ENCODE data around the gene KRTAP10-7. TPM values are rescaled to one million over a fixed set of nuclear protein-coding genes. Genes with fewer than 3 reads are reported as not detected.
"Not testable (repeated sequence)": the region's sequence is repeated elsewhere in the genome, so short reads cannot be mapped to it uniquely, and the experiment has no call there.

The KRTAP10-7 gene
- total RNA-seq, 4 donors from 2014 or later = not detected

DNA sequence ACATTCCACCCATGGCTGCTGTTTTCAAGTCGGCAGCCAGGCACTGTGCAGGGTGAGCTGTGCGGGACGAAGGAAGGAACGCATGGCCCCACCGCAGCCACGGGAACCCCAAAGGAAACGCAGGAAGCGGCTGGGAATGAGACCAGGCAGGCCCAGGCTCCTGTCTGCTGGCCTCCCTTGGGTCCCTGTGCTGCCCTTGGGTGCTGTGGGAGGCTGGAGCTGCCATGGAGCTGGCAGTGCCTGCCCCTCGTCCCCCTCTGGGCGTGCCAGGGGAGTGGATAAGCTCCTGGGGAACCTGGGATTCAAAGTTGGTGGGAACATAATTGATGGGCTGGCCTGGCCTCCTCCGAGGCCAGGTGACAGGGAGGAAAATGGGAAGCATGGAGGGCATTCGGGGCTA, 32.1 kb upstream of the KRTAP10-7 start:
- DNase-seq (ENCODE audit: low spot score) = no peak
- ATAC-seq (ENCODE audit: low FRiP score) = no peak
- TF ChIP-seq, protein P1, sequence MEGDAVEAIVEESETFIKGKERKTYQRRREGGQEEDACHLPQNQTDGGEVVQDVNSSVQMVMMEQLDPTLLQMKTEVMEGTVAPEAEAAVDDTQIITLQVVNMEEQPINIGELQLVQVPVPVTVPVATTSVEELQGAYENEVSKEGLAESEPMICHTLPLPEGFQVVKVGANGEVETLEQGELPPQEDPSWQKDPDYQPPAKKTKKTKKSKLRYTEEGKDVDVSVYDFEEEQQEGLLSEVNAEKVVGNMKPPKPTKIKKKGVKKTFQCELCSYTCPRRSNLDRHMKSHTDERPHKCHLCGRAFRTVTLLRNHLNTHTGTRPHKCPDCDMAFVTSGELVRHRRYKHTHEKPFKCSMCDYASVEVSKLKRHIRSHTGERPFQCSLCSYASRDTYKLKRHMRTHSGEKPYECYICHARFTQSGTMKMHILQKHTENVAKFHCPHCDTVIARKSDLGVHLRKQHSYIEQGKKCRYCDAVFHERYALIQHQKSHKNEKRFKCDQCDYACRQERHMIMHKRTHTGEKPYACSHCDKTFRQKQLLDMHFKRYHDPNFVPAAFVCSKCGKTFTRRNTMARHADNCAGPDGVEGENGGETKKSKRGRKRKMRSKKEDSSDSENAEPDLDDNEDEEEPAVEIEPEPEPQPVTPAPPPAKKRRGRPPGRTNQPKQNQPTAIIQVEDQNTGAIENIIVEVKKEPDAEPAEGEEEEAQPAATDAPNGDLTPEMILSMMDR (IDR thresholded peaks at IDR 0.05) = no peak

DNA sequence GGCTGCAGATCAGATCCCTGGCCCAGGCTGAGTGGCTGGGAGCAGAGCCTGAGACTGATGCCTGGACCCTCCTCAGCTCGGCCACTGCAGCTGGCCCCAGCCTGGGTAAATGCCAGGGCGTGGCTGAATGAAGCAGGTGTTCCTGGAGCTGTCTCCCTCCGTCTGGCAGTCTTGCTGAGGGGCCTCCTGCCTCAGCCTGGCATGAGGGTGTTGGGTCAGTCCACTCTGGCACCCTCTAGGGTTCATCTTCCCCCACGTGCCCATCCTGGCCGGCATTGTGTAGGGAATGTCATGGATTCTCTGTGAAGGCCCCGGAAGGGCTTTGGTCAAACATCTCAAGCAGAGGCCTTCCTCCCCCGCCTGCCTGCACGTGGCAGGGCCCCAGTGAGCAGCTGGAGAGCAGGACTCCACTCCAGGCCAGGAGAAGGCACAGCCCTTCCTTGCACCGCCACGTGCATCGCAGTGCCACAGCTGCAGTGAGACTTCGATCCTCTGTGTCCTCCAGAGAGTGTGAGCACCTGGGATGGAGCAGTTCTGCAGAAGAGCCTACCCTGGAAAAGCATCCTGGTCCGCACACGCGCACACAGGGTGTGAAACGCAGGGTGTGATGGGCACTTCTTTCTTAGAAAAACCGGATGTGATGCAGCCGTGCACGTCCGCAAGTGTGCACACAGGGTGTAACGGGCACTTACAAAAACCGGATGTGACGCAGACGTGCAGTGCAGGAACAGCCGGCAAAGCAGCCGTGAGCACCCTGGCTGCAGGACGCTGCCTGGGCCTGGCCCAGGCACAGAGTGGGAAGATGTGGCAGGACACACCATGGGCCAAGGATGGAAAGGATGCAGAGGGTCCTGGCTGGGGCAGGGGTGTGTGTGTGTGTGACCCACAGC, 31.5 kb upstream of the KRTAP10-7 start:
- no peak for ATAC-seq (ENCODE audit: low FRiP score)
- no peak for DNase-seq (ENCODE audit: low spot score)
- TF ChIP-seq, protein P1 (IDR thresholded peaks at IDR 0.05) = no peak

DNA sequence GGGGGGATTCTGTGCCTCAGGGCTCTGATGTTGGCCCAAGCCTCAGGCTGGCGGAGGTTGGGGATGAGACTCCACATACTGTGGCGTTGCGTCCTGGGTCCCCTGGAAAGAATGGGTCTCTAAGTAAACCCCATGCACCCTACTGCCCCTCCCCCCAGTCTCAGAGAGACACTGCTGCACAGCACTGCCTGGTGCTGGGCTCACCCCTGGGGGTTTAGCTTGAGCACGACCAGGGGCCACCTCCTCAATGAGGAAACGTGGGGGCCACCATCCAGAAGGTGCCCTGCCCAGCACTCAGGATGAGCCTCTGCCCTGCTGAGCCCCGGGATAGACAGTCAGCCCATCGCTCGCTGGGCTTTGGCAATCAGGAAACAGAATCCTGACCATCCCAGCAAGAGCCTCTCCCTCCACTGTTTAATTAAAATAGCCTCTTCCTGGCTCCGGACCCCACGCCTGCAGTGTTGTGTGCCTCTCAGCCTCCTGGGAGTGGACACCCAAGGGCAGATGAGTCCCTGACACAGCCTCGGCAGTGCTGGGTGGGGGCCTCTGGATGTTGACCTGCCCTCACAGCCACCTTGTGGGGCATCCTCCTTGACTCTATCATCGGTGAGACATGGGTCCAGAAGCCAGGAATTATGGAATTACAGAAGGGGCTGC, 30.4 kb upstream of the KRTAP10-7 start:
- ATAC-seq (ENCODE audit: low FRiP score) (no peak), DNase-seq (ENCODE audit: low spot score) (no peak)
- TF ChIP-seq, protein P1 (IDR thresholded peaks at IDR 0.05) = no peak

DNA sequence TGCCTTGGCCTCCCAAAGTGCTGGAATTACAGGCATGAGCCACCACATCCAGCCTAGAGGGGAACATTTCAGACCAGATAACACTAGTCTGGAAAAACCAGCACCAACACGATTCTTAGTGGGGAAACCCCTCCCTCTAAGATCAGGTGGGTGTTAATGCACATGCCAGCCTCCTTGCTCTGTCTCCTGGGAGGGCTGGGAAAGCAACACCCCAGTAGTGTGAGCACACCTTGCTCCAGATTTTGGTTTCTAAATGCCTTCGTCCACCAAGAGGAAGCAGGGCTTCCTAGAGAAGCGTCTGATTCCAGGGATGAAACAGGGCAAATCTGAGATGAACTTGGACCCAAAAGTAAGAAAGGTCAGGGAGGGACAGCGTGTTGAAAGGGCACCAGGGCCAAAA, 29.1 kb upstream of the KRTAP10-7 start:
- no peak for ATAC-seq (ENCODE audit: low FRiP score)
- TF ChIP-seq, protein P1 (IDR thresholded peaks at IDR 0.05) = no peak
- DNase-seq (ENCODE audit: low spot score) = no peak

DNA sequence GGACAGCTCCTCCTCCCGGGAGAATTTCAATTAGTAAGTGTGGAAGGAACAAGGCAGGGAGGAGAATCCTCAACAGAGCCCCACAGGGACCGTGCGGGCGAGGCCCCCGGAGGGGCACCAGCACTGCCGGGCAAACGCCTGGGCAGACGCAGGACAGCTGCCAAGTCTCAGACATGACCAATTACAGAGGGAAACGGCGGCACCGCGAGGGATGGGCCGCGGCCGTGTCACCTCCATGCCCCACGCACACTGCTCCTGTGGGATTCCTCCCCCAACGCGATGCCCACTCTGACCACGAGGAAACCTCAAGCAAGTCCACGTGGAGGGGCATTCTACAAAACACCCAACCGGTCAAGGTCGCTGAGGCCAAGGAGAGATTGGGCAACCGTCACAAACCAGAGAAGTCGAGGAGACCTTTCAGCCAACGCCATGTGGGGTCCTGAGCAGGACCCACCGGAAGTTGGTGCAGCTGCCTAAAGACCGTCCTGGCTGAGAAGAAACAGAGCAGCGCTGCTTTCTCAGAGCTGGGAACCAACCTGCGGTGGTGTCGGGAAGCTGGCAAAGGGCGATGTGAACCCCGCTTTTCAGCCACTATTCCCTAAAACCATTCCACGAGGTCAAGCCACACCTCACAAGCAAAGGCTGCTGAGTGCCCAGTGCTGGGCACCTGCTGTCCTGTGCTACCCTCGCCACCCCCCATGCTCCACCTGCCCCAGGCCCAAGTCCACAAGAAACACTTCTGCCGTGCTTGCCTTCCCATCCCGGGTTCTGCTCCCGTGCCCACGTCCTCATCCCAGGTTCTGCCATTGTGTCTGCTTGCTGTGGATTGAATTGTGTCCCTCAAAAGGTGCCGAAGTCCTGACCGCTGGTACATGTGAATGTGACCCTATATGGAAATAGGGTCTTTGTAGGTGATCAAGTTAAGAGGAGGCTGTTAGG, 28.3 kb upstream of the KRTAP10-7 start:
- DNase-seq (ENCODE audit: low spot score) = no peak

DNA sequence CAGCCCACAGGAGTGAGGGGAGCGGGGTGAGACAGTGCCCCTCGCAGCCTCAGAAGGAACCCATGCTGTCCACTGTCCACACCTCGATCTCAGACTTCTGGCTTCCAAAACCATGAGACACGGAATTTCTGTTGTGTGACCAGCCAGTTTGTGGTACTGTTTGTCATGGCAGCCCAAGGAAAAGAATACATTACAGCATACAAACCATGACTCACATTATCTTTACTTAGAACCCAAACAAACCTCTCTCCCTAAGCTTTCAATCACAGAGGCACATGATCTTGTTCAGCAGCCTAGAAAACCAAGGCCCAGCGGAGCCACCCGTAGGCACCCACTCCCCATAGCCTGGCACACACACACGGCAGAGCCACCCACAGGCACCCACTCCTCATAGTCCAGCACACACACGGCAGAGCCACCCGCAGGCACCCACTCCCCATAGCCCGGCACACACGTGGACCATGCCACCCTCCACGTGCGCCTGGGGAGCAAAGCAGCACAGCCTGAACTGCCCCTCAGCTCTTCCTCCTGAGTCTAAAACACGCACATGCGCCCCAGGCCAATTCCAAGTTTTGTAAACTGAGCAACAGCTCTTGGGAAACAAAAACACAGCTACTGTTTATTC, 27.3 kb upstream of the KRTAP10-7 start:
- DNase-seq (ENCODE audit: low spot score) (no peak), ATAC-seq (ENCODE audit: low FRiP score) (no peak)

More for the DNA sequence above, 28.3 kb upstream of the KRTAP10-7 start:
- ATAC-seq (ENCODE audit: low FRiP score) = no peak
- TF ChIP-seq, protein P1 (IDR thresholded peaks at IDR 0.05) = no peak

DNA sequence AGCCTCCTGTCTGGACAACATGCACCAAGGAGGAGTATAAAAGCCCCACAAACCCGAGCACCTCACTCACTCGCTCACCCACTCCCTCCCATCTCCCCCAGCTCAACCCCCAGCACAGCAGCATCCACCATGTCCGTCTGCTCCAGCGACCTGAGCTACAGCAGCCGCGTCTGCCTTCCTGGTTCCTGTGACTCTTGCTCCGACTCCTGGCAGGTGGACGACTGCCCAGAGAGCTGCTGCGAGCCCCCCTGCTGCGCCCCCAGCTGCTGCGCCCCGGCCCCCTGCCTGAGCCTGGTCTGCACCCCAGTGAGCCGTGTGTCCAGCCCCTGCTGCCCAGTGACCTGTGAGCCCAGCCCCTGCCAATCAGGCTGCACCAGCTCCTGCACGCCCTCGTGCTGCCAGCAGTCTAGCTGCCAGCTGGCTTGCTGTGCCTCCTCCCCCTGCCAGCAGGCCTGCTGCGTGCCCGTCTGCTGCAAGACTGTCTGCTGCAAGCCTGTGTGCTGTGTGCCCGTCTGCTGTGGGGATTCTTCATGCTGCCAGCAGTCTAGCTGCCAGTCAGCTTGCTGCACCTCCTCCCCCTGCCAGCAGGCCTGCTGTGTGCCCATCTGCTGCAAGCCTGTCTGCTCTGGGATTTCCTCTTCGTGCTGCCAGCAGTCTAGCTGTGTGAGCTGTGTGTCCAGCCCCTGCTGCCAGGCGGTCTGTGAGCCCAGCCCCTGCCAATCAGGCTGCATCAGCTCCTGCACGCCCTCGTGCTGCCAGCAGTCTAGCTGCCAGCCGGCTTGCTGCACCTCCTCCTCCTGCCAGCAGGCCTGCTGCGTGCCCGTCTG, 26.6 kb upstream of the KRTAP10-7 start, which contains the start of gene KRTAP10-4:
TSS of gene KRTAP10-4 (plus strand) at position 100 of the 827 bp plus-strand sequence. CDS start at position 130, 30 bp downstream.
- ATAC-seq (ENCODE audit: low FRiP score); DNase-seq (ENCODE audit: low spot score): not testable (repeated sequence)

More for the DNA sequence above, 27.3 kb upstream of the KRTAP10-7 start:
- TF ChIP-seq, protein P1 (IDR thresholded peaks at IDR 0.05) = no peak

Data from omental fat pad (tissue), 4 donors.